GM21360 (cell line): Measurements from ENCODE around the gene MGAT3.
"Not testable (repeated sequence)": the region's sequence is repeated elsewhere in the genome, so short reads cannot be mapped to it uniquely, and the experiment has no call there.

Experiments used
- ATAC-seq: cut with Tn5 transposase; IDR thresholded peaks from one replicate; pipeline ENCODE4 v1.9.1; 2021; ENCODE audit warnings: mild to moderate bottlenecking, moderate library complexity; ENCODE audit not compliant: unreplicated experiment

Gene MGAT3

DNA sequence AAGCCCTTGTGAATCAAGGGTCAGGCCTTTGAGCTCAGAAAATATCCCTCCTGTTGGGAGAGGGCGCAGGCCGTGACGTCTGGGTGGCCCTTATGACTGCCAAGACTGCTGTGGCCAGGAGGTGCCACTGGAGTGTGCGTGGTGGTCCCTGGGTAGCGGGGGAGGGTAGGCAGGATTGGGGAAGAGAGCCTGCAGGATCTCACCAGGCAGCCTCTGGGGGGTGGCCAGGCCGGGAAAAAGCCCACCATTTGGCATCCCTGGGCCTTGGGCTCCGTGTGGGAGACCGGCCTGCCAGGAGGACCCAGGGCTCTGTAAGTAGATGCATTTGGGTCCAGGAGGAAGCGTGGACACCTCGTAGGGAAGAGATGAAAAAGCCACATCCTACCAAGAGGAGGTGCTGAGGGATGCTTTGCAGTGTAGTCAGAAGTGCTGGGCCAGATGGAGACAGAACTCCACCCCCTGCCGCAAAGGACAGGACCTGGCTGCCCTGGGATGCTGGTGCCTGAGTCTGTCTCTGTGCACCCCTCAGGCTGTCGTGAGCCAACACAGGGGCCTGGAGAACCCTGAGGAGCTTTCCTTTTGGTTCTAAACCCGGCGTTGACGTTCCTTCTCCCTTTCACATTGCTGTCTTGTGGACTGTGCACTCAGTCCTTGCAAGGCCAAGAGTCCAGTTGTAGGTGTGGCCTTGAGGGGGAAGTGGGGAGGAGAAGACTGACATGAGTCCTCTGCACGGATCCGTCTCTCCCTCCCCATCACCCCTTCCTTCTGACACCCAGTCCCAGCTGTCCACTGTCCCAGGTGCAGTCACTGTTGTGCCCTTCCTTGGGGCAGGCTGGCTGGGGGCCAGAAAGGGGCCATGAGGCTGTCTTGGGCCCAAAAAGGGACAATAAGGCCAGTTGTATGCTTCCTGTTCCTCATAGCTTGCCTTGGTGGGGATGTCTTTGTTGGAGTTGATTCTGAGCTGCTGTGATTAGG is 32.6 kb downstream of the MGAT3 start:
- no peak for ATAC-seq

DNA sequence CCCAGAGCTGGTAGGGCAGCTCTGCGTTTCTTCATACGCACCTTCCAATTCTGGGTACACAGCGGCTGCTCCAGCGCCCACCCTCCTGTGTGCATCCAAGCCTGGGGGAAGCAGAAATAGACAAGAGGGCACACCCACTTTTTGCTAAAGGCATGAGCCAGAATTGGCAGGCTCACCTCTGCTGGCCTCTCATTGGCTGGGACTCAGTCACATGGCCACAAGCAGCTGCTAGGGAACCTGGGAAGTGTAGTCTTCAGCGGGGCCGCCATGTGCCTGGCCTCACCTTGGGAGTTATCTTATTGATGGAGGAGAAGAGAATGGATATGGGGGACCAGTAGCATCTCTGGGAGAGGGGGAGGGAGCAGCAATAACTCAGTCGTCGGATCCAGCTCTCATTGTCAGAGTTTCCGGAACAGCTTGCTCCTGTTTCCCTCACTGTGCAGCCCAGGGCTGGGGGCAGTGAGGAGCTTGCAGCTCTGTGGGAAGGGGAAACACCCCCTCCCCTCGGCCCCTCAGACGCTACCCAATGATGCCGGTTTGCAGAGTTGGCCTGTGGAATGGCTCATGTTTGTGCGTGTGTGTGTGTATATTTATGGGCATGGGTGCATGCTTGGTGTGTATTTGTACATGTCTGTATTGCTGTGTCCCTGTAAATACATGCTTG is 33.5 kb downstream of the MGAT3 start:
- peak; percentile 71 for ATAC-seq

DNA sequence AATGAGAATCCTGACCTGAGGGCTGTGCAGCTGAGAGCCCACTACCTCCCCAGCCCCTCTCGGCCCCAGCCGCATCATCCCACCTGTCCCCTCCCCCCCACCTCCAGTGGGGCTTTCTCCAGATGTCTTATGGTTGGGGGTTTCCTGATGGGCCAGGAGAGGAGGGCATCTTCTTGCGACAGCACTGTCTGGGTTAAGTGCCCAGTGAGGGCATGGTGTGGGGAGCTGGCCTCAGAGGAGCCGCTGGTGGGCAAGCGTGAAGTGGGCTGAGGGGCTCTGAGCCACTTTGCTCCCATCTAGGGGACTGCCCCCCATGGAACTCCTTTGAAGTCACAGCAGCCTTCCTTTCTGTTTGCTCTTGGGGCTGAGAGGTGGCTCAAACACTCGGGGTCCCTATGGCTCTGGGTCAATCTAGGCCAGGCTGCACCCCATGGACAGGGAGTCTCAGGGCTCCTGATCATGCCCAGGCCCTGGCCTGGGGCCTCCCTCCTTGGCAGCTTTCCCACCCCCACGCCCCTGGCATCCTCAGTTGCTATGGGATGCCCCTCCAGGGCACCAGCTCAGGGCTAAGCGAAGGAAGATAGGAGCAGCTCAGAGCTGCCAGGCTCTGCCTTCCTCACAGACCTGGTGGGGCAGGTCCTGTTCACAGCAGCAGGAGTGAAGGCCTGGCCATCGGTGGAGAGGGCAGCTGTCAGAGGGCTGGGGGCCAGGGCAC is 34.3 kb downstream of the MGAT3 start:
- no peak for ATAC-seq

DNA sequence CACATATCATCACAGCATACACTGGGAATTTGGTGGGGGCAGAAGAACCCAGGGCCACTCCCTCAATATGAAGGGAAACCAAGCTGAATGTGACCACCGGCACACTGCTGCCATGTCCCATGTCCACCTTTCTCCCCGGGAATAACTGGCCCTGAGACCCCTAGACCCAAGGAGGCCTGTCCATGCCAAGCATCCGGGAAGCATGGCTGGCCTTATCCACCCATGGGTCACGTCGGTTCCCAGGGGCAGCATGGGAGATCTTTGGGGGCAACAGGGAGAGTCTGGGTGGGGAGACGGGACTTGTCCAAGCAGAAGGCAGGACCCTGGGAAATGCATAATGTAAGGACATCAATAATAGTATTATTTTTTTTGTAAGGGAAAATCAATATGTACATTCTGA is 34.9 kb downstream of the MGAT3 start:
- no peak for ATAC-seq

DNA sequence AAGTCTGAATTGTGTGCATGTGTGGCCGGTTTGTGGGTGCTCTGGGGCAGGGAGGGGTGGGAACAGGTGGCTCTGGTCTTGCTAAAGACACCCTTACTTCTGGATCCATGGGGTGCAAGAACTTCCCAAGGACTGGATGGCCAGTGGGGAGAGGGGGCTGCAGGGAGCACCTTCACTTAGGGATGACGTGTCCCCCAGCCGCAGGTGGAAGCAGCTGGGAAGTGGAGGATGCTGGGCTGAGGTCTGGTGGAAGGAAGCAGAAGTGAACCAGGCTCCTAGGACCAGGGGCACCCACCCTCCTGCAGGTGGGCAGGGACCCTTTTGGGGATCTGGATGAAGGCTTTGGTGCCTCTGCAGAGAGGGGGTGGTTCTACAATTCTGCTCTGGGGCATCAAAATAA is 35.4 kb downstream of the MGAT3 start:
- no peak for ATAC-seq

DNA sequence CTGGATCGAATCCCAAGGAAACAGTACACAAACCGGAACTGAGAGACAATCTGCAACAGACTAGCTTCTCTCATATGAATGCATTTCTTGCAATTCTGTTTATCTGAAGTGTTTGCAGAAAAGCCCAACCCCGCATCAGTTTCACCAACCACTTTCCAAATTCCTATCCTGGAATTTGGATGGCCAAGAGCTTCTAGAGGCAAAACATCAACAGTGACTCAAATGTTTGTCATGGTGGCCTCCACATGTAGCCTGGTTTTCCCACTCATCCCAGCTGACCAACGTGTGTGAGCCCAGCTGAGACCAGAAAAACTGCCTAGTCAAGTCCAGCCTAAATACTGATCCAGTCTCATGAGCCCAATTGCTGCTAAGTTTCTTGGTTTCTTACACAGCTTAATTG is 36.9 kb downstream of the MGAT3 start:
- no peak for ATAC-seq

DNA sequence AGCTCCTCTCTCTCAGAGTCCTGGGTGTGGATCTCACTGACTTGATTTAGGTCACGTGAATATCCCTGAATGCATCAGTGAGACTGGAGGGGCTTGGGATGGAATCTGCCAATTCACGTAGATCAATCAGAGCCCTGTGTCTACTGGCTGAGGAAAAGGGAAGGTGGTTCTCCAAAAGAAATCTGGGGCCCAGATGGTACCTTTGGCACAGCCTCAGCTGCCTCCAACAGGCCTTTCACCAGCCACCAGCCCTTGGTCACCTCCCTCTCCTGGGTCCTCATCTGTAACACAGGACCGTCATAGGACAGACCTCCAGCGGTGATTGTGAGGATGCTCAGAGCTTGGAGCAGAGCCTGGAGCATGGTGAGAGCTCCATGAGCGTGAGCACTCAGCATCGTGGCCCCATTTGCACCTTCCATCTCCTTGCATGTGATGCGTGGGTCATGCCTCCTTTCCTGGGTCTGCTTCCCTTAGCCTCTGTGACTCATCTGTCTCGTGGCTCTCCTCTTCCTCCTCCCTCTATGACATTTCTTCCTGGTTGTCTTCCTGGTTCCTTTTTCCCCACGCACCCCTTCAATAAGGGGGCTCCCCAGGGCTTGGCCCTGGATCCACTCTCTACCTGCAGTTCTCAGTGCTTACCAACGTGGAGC is 37.8 kb downstream of the MGAT3 start:
- no peak for ATAC-seq

DNA sequence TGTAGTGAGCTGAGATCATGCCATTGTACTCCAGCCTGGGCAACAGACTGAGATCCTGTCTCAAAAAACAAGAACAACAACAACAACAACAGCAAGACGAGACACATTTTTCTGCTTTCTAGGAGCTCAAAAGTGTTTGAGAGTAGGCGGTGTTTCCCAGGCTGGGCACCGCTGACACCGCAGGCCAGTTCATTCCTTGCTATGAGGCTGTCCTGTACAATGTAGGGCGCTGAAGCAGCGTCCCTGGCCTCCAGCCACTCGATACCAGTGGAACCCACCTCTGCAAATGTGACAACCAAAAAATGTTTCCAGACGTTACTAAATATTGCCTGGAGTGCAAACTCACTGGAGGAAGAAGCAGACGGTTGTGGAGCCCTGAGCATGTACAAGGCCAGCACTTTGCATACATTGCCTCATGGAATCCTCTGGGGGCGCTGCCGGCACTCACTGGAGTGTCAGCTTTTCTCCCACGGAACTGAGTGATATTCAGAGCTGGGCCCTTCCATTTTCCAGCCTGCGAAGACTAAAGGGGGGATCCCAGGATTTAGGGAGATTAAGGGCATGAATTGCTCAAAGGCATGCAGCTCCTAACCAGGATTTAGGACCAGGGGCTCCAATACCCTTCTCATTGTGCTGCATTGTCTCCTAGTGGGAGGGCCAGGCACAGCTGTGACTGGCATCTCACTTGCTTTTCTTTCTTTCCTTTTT is 39.5 kb downstream of the MGAT3 start:
- no peak for ATAC-seq

DNA sequence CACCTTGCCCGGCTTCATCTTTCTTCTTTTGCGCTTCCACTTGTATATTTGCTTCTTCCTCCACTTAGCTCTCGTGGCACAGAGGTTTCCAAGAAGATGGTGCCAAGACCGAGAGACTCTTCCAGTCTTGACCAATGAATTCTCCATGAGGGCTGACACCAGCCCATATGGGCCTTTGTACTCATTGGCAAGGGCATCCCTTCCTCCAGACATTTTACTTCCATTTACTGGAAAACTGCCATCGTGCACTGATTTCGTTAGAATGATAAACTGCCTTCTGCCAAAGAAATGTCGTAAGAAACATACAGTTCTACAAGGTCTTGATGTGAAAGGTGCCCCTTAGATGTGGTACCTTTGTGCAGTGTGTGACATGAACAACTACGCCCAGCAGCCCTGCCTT is 40.6 kb downstream of the MGAT3 start:
- no peak for ATAC-seq

DNA sequence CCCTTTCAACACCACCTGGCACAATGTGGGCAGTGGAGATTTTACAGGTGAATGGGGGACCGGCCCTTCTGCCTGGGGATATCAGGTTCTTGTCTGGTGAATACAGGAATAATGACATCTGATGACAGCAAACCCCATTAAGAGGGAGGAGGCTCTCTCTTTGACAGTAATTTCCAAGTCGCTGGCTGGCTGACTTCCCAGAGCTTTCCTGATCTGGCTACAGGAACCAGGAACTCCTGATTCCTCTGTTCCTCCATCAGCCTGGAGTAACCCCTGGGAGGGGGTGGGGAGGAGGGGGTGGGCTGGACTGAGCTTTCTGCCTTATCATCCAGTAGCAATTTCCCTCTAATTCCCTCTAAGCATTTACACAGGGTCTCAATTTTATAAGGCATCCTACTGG is 41.6 kb downstream of the MGAT3 start:
- ATAC-seq = no peak

DNA sequence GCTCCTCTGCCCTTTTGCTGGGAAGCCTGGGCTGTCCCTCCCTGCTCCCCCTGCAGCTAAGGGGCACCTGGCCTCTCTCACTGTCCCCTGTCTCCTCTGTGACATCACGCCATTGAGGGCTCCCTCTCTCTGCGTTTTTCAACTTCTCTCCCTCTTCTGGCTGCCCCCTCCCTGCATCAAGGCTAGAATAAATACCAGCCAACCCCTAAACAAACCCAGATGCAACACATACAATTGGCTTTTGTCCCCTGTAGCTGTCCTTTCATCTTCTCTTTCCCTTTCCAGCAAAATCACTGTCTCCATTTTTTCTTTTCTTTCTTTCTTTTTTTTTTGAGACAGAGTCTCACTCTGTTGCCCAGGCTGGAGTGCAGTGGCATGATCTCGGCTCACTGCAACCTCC is 42.0 kb downstream of the MGAT3 start:
- no peak for ATAC-seq

DNA sequence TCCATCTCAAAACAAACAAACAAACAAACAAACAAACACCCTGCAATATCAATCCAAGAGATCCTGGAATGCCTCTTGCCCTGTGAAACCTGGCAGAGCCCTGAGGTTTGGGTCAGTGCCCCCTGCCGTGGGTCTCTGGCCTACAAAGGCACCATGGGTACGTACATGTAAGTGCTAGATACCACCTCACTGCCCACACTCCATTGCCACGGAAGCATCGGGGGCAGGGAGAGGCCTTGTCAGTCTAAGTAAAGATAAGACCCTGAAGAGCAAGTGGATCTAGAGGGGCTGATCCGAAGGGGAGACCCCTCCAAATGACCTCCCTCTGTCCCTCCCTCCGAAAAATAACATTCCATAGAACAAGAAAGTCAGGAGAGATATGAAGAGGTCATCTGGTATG is 43.3 kb downstream of the MGAT3 start:
- ATAC-seq = no peak

DNA sequence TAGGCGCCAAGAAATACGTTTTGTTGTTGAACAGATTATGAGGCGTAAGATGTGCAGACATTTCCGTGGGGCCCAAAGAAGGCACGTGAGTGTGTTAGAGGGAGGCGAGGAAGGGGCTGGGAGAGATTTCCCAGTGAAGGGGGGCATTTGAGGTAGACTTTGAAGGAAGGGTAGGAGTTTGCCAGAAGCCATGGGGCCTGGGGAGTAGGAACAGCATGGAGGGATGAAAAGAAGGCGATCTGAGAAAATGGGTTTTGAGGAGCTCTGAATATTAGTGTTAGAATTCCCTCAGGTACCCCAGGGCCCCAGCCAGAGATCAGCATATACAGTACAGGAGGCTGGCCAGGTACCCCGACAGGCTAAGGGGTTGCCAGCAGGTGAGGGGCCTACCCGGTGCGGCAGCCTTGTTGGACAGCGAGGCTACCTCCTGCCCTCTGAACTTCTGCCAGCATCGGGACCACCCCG is 44.9 kb downstream of the MGAT3 start:
- no peak for ATAC-seq

DNA sequence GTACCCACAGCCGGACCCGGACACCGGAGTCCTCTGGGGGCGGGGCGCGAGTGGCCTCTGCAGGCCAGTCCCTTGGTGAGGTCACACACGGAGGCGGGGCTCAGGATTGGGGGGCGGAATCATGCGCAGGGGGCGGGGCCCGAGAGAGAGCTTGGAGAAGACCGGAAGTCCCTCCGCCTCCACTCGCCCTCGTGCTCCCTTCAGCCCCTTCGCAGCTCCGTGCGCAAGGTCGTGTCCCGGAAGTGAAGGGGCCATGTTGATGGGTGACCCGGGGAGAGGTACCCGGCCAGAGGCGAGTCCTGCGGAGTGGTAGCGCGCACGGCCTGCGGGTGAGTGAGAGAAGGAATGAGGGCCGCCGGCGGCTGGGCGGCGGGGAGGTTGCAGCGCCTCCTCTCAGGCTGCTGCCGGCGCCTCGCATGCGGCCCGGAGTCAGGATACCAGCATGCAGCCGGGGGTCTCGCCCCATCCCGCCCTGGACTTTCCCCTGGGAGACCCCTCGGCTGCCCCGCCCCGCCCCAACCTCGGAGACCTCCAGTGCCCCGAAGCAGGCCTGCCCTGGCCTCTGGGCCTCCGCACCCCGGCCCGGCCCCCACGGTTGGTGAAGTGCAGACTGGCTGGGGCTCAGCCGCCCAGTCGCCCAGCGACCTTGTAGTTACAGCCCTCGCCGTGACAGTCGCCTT is 45.4 kb downstream of the MGAT3 start, which contains the start of gene MIEF1:
MIEF1 (plus strand) TSS at position 182 of the 680 bp plus-strand sequence. CDS start 9,005 bp downstream, outside the sequence.
- peak; percentile 79 for ATAC-seq

DNA sequence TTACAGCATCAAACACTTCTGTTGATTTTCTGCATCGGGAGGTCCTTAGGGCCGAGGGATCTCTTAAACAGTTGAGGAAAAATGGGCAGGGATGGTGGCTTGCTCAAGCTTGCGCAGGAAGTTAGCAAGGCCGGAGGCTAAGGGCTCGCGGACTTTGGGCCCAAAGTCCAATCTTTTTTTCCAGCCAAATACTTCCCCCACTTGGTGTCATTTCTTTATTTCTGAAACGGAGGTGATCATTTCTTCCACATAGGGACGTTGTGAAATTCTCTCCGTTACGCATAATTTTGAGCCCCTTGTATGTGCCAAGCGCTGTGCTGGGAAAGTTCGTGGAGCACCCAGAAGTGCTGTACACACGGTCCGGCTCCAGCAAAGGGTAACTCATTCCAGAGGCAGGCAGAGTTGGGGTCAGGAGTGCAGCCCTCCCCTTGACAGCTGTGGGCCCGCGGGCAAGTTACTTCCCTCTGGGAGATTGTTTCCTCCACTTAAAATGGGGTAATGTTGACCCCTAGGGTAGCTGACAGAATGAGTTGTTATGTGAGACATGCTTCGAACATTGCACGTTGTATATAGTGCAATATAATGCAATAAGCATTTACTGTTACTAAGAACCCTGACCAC is 46.1 kb downstream of the MGAT3 start:
- ATAC-seq = no peak

DNA sequence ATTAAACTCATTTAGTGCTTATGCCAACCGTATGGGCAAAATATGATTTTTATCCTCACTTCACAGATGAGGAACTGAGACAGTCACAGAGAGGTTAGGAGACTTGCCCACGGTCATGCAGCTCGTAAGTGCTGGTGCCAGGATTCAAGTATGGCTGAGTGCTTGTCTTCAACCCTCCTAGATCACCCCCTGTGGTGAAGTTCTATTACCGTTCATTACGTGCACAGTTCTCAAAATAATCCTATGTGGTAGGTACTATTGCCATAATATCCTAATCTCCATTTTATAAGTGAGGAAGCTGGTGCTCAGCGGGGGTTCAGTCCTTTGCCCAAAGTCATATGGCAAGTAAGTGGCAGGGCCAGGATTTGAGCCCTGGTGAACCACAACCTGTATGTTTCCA is 46.8 kb downstream of the MGAT3 start:
- ATAC-seq = no peak

DNA sequence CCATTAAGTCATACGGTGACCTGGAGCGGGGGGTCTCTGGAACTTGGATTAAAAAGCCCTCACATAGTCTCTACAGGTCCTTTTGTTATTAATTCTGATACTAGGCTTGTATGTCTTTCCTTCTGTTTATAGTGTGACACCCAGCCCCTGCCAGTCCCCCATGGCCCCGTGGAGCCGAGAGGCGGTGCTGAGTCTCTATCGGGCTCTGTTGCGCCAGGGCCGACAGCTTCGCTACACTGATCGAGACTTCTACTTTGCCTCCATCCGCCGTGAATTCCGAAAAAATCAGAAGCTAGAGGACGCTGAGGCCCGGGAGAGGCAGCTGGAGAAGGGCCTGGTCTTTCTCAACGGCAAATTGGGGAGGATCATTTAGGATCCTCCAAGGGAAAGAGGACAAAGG is 47.3 kb downstream of the MGAT3 start:
- no peak for ATAC-seq

DNA sequence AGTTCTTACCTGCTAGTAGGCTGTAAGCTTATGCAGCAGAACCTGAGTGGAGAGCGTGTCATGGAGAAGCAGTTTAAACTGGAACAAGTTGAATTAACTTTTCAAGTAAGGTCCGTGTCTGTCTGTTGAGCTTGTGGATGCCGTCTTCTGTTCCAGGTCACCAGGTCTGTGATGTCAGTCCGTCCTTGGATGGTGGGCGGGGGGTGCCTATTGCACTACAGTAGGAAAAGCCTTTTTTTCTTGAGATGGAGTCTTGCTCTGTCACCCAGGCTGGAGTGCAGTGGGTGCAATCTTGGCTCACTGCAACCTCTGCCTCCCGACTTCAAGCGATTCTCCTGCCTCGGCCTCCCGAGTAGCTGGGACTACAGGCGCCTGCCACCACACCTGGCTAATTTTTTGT is 50.2 kb downstream of the MGAT3 start:
- not testable (repeated sequence) for ATAC-seq

DNA sequence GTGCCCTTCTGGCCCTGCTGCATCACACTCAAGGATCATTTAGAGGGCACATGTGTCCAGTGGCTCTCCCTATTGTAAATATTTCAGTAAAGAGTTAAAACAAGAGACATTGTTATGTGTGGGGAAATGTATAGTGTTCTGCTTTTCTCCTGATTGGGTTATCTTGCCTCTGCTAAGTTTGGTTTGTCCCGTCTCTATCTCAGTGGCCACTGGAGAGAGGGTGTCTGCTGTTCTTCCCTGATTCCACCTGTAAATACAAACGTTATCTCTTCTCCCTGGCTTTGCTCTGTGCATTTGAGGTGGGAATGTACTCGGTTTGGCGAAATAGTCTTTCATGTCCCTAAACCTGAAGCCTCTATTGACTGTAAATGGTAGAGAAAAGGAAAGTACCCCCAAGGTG is 51.6 kb downstream of the MGAT3 start:
- no peak for ATAC-seq
